GM12891 (cell line): Measurements from ENCODE around the gene ABI1.

ENCODE experiments used
- DNase-seq: peaks from one replicate; pipeline ENCODE4 v3.0.0; 2011; ENCODE audit warnings: low spot score; ENCODE audit not compliant: insufficient read length
- FAIRE-seq: peaks from 2 replicates; lab custom pipeline; 2011; peaks lifted over from hg19 to GRCh38; lab: Jason Lieb, UNC
- PAX5 ChIP-seq: IDR thresholded peaks from 2 replicates; pipeline ENCODE4 v1.6.1; 2011; ENCODE audit warnings: low read length, moderate library complexity, mild to moderate bottlenecking; ENCODE audit not compliant: insufficient read depth, severe bottlenecking
- POLR2A ChIP-seq: IDR thresholded peaks from 2 replicates; pipeline ENCODE4 v1.6.1; 2011; ENCODE audit warnings: low read depth, low read length, control low read depth
- POLR2AphosphoS5 ChIP-seq: IDR thresholded peaks from 2 replicates; pipeline ENCODE4 v1.6.1; 2011; ENCODE audit warnings: low read depth, low read length, control low read depth
- POU2F2 ChIP-seq: IDR thresholded peaks from 2 replicates; pipeline ENCODE4 v1.6.1; 2011; ENCODE audit warnings: low read depth, mild to moderate bottlenecking, control low read depth, low read length, moderate library complexity
- SPI1 ChIP-seq: IDR thresholded peaks from 2 replicates; pipeline ENCODE4 v1.6.1; 2011; ENCODE audit warnings: low read depth, low read length, control low read depth
- TAF1 ChIP-seq: IDR thresholded peaks from 2 replicates; pipeline ENCODE4 v1.6.1; 2011; ENCODE audit warnings: low read depth, low read length, control low read depth

The ABI1 gene

GRCh38 chr10:26738301-26738911 lies 122.4 kb downstream of the ABI1 start:
- TF ChIP-seq PAX5 (no peak), POU2F2 (no peak), SPI1 (no peak), TAF1 (no peak), POLR2A (no peak), POLR2AphosphoS5 (no peak)
- DNase-seq (no peak), FAIRE-seq (no peak)

DNA sequence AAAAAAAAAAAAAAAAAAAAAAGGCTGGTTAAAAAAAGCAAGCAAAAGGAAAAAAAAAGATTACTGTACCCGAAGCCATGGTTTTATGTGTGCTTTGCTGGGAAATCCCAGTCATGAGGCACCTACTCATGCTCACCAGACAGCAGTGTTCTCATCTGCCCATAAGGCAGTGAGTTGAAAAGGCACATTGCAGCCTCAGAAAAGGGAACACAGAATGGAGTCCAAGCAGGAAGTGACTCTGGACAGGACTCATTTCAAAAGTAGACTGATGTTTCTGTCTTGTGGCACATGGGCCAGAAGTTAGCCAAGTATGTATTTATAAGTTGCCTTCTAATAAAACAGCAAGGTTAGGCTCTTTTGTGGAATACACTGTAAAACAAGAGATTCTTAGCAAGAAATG lies 123.0 kb downstream of the ABI1 start:
- peak; percentile 96 for FAIRE-seq
- TF ChIP-seq PAX5 (no peak), POLR2A (peak; percentile 81), POU2F2 (peak; percentile 58), TAF1 (0 out of 2 replicates have a peak, but pooled peaks have one; percentile 34), SPI1 (peak; percentile 96), POLR2AphosphoS5 (peak; percentile 62)

GRCh38 chr10:26735435-26735834 lies 125.3 kb downstream of the ABI1 start:
- no peak for DNase-seq
- FAIRE-seq: no peak
- no peak for TF ChIP-seq TAF1
- no peak for TF ChIP-seq POLR2AphosphoS5
- no peak for TF ChIP-seq PAX5
- no peak for TF ChIP-seq POU2F2
- TF ChIP-seq SPI1: no peak
- TF ChIP-seq POLR2A: no peak

More for the DNA sequence above, 123.0 kb downstream of the ABI1 start:
- peak; percentile 44 for DNase-seq

DNA sequence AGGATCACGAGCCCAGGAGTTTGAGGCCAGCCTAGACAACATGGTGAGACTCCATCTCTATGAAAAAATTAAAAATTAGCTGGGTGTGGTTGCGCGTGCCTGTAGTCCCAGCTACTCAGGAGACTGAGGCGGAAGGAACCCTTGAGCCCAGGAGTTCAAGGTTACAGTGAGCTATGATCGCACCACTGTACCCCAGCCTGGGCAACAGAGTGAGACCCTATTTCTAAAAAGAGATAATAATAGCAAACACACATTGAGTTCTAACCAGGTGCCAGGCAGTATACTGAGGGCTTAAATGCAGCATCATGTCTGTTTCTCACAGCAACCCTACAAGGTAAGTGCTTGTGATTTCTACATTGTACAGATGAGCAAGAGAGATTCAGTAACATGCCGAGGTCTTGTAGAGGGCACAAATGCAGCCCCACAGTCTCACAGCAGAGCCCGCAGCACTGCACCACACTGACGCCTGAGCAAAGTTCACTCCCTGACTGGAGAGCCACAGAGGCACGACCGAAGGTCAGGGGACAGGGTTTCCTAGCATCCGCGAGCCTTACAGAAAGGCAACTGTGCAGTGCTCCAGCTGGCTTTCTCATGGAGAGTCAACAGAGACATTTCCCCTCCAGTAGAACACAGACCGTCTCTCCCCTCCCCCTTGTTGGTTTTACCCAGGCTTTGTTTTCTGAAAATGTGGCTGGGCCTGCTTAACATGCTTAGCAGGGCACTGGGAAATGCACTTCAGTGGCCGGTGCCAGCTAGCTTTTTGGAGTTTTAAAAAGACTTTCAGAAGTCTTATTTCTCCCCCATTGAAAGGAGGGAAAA lies 126.8 kb downstream of the ABI1 start:
- no peak for FAIRE-seq
- TF ChIP-seq POU2F2: no peak
- TF ChIP-seq POLR2A: no peak
- TF ChIP-seq POLR2AphosphoS5: no peak
- no peak for TF ChIP-seq PAX5
- no peak for TF ChIP-seq TAF1
- no peak for TF ChIP-seq SPI1
- no peak for DNase-seq

GRCh38 chr10:26730552-26730951 lies 130.2 kb downstream of the ABI1 start:
- DNase-seq: no peak
- FAIRE-seq: no peak
- TF ChIP-seq POU2F2 (no peak), POLR2AphosphoS5 (no peak), SPI1 (no peak), PAX5 (no peak), POLR2A (no peak)

DNA sequence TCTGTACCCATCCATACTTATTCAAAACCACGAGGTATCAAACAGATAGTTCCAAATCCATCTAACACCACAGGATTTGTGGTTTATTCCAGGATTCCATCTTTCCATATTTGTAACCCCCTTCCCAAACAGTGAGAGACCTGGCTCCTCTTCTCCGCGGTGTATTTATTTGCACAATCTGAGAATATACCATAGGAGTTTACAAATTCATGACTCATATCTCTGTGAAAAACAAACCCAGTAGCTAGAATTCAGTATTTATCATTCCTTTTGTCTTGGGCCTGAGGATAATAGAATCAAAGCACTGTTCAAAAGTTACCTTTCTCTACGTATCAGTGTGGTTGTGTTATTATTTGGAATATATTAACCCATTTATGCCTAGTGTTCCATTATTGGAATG lies 131.4 kb downstream of the ABI1 start:
- no peak for DNase-seq
- no peak for FAIRE-seq

DNA sequence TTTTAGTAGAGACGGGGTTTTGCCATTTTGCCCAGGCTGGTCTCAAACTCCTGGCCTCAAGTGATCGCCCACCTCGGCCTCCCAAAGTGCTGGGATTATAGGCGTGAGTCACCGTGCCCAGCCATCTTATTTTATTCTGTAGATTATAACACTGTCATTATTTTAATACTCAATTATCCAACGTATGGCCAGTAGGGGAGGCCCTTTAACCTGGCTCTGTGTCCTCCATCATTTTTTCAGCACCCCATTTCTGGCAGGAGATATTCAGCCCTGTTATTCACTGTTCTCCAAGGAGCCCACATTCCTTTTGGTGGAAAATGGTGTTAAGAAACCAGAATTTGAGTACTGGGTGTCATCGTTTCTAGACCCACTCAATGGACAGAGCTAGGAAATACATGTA lies 131.8 kb downstream of the ABI1 start:
- DNase-seq (no peak), FAIRE-seq (peak; percentile 5)

More for the DNA sequence above, 131.4 kb downstream of the ABI1 start:
- TF ChIP-seq SPI1 (no peak), TAF1 (no peak), POU2F2 (no peak)

DNA sequence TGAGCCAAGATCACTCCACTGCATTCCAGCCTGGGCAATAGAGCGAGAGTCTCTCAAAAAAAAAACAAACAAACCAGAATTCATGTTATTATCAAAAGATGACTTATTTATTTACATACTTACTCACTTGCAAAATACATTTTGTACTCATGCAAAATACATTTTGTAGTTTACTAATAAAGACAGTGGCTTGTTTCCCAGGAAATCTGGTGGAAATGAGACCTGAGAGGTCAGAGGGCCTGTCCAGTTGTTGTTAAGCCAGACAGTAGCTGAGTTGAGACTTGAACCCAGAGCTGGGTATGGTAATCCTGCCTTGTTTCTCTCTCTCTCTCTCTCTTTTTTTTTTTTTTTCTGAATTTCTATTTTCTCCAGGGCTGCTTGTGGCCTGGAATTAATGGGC lies 133.8 kb downstream of the ABI1 start:
- no peak for FAIRE-seq

More for the DNA sequence above, 131.8 kb downstream of the ABI1 start:
- no peak for TF ChIP-seq SPI1
- no peak for TF ChIP-seq POU2F2
- TF ChIP-seq TAF1: no peak
- TF ChIP-seq POLR2AphosphoS5: no peak
- TF ChIP-seq PAX5: no peak
- TF ChIP-seq POLR2A: no peak

DNA sequence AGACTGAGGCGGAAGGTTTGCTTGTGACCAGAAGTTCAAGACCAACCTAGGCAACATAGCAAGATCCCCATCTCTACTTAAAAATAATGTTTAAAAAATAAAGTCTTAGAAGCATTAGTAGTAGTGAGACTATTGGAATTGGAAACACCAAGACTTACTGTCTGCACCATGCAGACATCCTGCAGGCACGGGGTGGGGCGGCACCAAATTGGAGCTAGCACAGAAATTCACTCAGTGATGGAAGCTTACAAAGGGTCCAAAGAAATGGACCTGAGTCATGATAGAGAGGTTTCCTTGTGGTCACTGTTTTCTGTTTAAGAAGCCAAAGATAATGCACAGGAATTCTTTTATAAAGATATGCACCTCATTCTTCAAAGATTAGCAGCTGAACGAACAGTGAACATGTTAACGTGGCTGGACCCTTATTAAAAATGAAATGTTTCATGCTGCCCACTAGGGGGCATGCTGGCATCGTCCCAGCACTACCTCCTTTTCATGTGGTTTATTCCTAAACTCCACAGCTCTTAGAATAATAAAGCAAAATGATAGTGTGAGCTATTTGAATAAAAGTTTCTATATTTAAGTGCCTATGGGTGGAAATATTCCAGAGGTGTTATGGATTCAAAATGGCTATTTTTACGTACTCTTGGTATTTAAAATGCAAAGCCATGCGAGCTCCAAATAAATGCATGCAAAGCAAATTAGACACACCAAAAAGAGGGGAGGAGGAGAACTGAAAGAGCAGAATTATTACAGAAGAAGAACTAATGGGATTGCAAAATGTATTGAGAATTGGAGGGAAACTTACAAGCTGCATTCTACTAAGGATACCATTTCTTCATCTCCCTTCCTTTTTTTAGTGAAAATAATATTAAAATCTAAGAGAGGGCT lies 134.7 kb downstream of the ABI1 start:
- TF ChIP-seq POLR2AphosphoS5 (no peak), PAX5 (no peak), POU2F2 (no peak), SPI1 (no peak), POLR2A (no peak)
- DNase-seq: no peak
- peak; percentile 94 for FAIRE-seq

More for the DNA sequence above, 133.8 kb downstream of the ABI1 start:
- no peak for DNase-seq
- no peak for TF ChIP-seq POLR2A
- no peak for TF ChIP-seq POLR2AphosphoS5
- no peak for TF ChIP-seq PAX5

DNA sequence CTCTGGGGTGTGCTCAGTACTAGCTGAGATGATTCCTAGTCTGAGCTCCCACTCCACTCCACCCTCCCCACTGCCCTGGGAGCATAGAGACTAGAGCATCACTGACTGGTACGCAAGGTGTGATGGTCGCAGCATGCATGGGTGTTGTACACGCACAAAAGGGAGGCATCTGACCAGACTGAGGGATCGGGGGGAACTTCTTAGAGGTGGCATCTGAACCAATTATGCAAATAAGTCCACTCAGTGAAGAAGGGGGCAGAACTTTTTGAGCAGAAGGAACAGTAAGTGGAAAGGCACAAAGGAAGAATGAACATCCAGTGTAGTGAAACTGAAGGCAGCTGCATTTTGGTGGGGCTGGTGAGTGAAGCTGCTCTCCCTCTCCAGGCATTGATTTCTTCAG lies 137.7 kb downstream of the ABI1 start:
- no peak for FAIRE-seq
- no peak for DNase-seq
- TF ChIP-seq SPI1 (no peak), POLR2AphosphoS5 (no peak), PAX5 (no peak), POU2F2 (no peak), POLR2A (no peak), TAF1 (no peak)

DNA sequence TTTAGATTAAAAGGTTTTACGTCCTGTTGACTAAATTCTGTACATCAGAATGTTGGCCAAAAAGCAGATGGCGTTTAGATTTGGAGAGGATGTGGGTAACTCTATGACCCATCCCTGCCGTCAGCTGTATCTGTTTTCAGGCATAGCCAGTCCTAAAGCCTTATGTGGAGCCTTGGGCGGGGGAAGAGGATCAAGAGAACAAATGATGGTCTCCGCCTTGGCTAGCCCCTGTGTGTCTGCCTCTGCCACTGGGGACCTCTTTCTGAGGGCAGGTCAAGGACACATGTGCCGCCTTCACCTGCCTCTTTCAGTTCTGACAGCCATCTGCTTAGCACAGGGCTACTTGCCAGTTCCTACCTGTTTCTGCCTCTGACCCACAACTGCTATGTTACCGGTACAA lies 139.2 kb downstream of the ABI1 start:
- TF ChIP-seq SPI1 (no peak), POLR2AphosphoS5 (no peak), POU2F2 (no peak), TAF1 (no peak), PAX5 (no peak)
- FAIRE-seq (no peak), DNase-seq (no peak)
